HCT116 (cell line): ENCODE measurements around the gene ARF1.

Source experiments
- CEBPB ChIP-seq: IDR thresholded peaks from 2 replicates; pipeline ENCODE4 v1.6.1; 2012; ENCODE audit warnings: low read depth
- CTCF ChIP-seq, 3 experiments: fragments of 200-600 bp in 1 of 3; sonication (generic) in 1 of 3; IDR thresholded peaks in 2 of 3; conservative IDR thresholded peaks in 1 of 3; 2 replicates each; pipeline ENCODE4 v1.5.1; 2012 to 2017; ENCODE audit warnings: low read depth in 2 of 3, low read length in 2 of 3, antibody characterized with exemption in 1 of 3, borderline replicate concordance in 1 of 3, control low read depth in 1 of 3, mild to moderate bottlenecking in 1 of 3, mixed read lengths in 1 of 3, mixed run types in 1 of 3, moderate library complexity in 1 of 3; ENCODE audit not compliant: insufficient read depth in 1 of 3
- EZH2 ChIP-seq: fragments of 200-600 bp; sonication (generic); IDR thresholded peaks from 2 replicates; pipeline ENCODE4 v1.6.1; 2017; ENCODE audit warnings: antibody characterized with exemption, mixed run types
- POLR2A ChIP-seq: IDR thresholded peaks from 2 replicates; pipeline ENCODE4 v1.7.0; 2011; ENCODE audit warnings: borderline replicate concordance; ENCODE audit not compliant: insufficient read depth, insufficient read length; ENCODE audit errors: extremely low read depth
- ZFX ChIP-seq: fragments of 450-650 bp; IDR thresholded peaks from 2 replicates; pipeline ENCODE4 v1.6.1; 2017
- ZNF274 ChIP-seq: fragments of 200-500 bp; sonication (Bioruptor generic); IDR thresholded peaks from 2 replicates; pipeline ENCODE4 v1.6.1; 2014; ENCODE audit warnings: mild to moderate bottlenecking, low read depth, low read length, inconsistent platforms
- TF ChIP-seq, protein P1 (sequence below): IDR thresholded peaks from 2 replicates; pipeline ENCODE4 v1.6.1; 2012

GRCh38 chr1:228072658-228073043 lies 9.9 kb upstream of the ARF1 start:
- TF ChIP-seq CTCF (IDR thresholded peaks at IDR 0.05 in 2 of 3, conservative IDR thresholded peaks at IDR 0.05 in 1 of 3; ENCODE audit: borderline replicate concordance in 1 of 3, insufficient read depth in 1 of 3, low read depth in 2 of 3, low read length in 2 of 3) (no peak), ZFX (no peak), ZNF274 (no peak), CEBPB (no peak), POLR2A (no peak), EZH2 (no peak)
- TF ChIP-seq, protein P1, sequence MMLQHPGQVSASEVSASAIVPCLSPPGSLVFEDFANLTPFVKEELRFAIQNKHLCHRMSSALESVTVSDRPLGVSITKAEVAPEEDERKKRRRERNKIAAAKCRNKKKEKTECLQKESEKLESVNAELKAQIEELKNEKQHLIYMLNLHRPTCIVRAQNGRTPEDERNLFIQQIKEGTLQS, result no peak
